Measurements from ENCODE around the gene AMOT. TPM values are rescaled to one million over a fixed set of nuclear protein-coding genes. Genes with fewer than 3 reads are reported as not detected.

The AMOT gene
- total and polyA plus RNA-seq, 10 of the 15 experiments (the other 5 are each of a cell fraction or from before 2014, with no cell fraction given), result 0.92 to 14.5 (median 2.9) TPM

GRCh38 chrX:112814496-112814895 is 26.1 kb downstream of the AMOT start (continued):
- TF ChIP-seq BHLHE40 (IDR thresholded peaks at IDR 0.05; ENCODE audit: borderline replicate concordance in 1 of 2, low read depth in 2 of 2, low read length in 1 of 2), result no peak

- ChIA-PET RAD21 (ENCODE audit: unreplicated experiment) (no interaction called here), CTCF (no interaction called here), SMC1A (ENCODE audit: uncharacterized antibody, unreplicated experiment) (no interaction called here), POLR2A (no interaction called here)
- Histone ChIP-seq H3K4me1 (ENCODE audit: control insufficient read depth, insufficient read depth, low read length) (no peaks in the 10 kb centered on the region), H3K79me2 (ENCODE audit: control insufficient read depth, insufficient read depth, low read length) (no peaks in the 10 kb centered on the region), H3K4me2 (ENCODE audit: control insufficient read depth, insufficient read depth) (no peak overlapping the region), H2AFZ (ENCODE audit: control insufficient read depth, low read depth, low read length) (no peak overlapping the region), H4K20me1 (ENCODE audit: control insufficient read depth, insufficient read depth) (no peaks in the 10 kb centered on the region), H3K27me3 (replicated peaks in 1 of 2; ENCODE audit: control insufficient read depth in 2 of 2, insufficient read depth in 2 of 2, low read length in 1 of 2) (no peaks in the 10 kb centered on the region), H3K4me3 (no peak overlapping the region), H3K9me3 (replicated peaks; ENCODE audit: control insufficient read depth, insufficient read depth, low read length) (no peaks in the 10 kb centered on the region), H3K27ac (ENCODE audit: control insufficient read depth, insufficient read depth) (no peak overlapping the region), H3K9ac (ENCODE audit: control insufficient read depth, insufficient read depth, low read length) (no peak overlapping the region), H3K36me3 (ENCODE audit: control insufficient read depth in 2 of 2, insufficient read depth in 2 of 2, low read length in 1 of 2) (no peaks in the 10 kb centered on the region; a peak in 1 of 4 replicates)
- intact Hi-C loops (cut with micrococcal nuclease; ENCODE audit: unreplicated experiment), result no loop called here
- TF ChIP-seq JUND (IDR thresholded peaks at IDR 0.05; ENCODE audit: low read depth, low read length) (no peak), NFYB (IDR thresholded peaks at IDR 0.05; ENCODE audit: insufficient read depth, low read depth, low read length) (no peak), POLR2AphosphoS2 (IDR thresholded peaks at IDR 0.05; ENCODE audit: low read depth, low read length) (no peak), CBX5 (IDR thresholded peaks at IDR 0.05; ENCODE audit: low read depth) (no peak), ZNF592 (IDR thresholded peaks at IDR 0.05) (no peak), POLR2A (IDR thresholded peaks at IDR 0.05; ENCODE audit: low read depth, low read length) (no peak)
- no TSS peak for BruUV-seq (replicated peaks)
- DNase-seq (ENCODE audit: low read depth, low spot score), result no peak
- FAIRE-seq, result no peak
- in situ Hi-C loops (cut with MboI), result no loop called here
- ATAC-seq, result no peak
- 71% methylated on average over 4 of the region's 4 CpGs for WGBS (ENCODE audit: insufficient coverage, insufficient replicate concordance, low lambda C conversion rate, missing lambda C conversion rate)
Measured at GRCh38 chrX:112812741-112813140, 27.9 kb downstream of the AMOT start.
